Neuronal stem cell (in vitro differentiated cells): ENCODE data around the gene PKIB.

ENCODE experiments used
- DNase-seq: peaks from one replicate; pipeline ENCODE4 v3.0.0-alpha.2; 2013; ENCODE audit warnings: low spot score
- H2AFZ ChIP-seq: one replicate; pipeline ENCODE4 v1.6.1; 2013; ENCODE audit warnings: mild to moderate bottlenecking, low read length, inconsistent platforms
- H2AK5ac ChIP-seq: 2 replicates; pipeline ENCODE4 v1.6.1; 2013; ENCODE audit warnings: low read depth, mild to moderate bottlenecking, inconsistent platforms, low read length, moderate library complexity, mixed read lengths
- H2BK120ac ChIP-seq: 2 replicates; pipeline ENCODE4 v1.6.1; 2013; ENCODE audit warnings: low read depth, mild to moderate bottlenecking, inconsistent platforms, low read length, moderate library complexity, mixed read lengths
- H2BK12ac ChIP-seq: one replicate; pipeline ENCODE4 v1.6.1; 2013; ENCODE audit warnings: low read length, inconsistent platforms
- H2BK15ac ChIP-seq: 2 replicates; pipeline ENCODE4 v1.6.1; 2013; ENCODE audit warnings: mild to moderate bottlenecking, low read length, inconsistent platforms, mixed read lengths
- H2BK5ac ChIP-seq: one replicate; pipeline ENCODE4 v1.6.1; 2013; ENCODE audit warnings: inconsistent platforms, mild to moderate bottlenecking, low read length, moderate library complexity
- H3K14ac ChIP-seq: one replicate; pipeline ENCODE4 v1.6.1; 2013; ENCODE audit warnings: low read length, inconsistent platforms
- H3K18ac ChIP-seq: 2 replicates; pipeline ENCODE4 v1.6.1; 2013; ENCODE audit warnings: low read length, inconsistent platforms
- H3K23ac ChIP-seq: 2 replicates; pipeline ENCODE4 v1.6.1; 2013; ENCODE audit warnings: low read depth, mild to moderate bottlenecking, mixed read lengths, low read length, inconsistent platforms; ENCODE audit not compliant: poor library complexity
- H3K27ac ChIP-seq: replicated peaks from 3 replicates; pipeline ENCODE4 v1.5.1; 2013; ENCODE audit warnings: low read length, inconsistent platforms
- H3K27me3 ChIP-seq, 3 experiments: 2 replicates each; pipeline ENCODE4 v1.6.1; 2013; ENCODE audit warnings: low read length in 3 of 3, mild to moderate bottlenecking in 2 of 3, inconsistent platforms in 1 of 3, low read depth in 1 of 3, mixed read lengths in 1 of 3, moderate library complexity in 1 of 3; ENCODE audit not compliant: control insufficient read depth in 3 of 3, insufficient read depth in 3 of 3
- H3K36me3 ChIP-seq, 2 donors: replicated peaks in 1 of 2; 2 replicates each; pipeline ENCODE4 v1.6.1; 2013; ENCODE audit warnings: low read length in 2 of 2; ENCODE audit not compliant: control insufficient read depth in 2 of 2, insufficient read depth in 2 of 2
- H3K4ac ChIP-seq: 2 replicates; pipeline ENCODE4 v1.6.1; 2013; ENCODE audit warnings: inconsistent platforms, mild to moderate bottlenecking, low read length, moderate library complexity
- H3K4me1 ChIP-seq, 2 donors: 1 replicate in 1 of 2; 2 replicates in 1 of 2; pipeline ENCODE4 v1.6.1; 2013; ENCODE audit warnings: low read length in 2 of 2, low read depth in 1 of 2; ENCODE audit not compliant: control insufficient read depth in 2 of 2, insufficient read depth in 1 of 2
- H3K4me2 ChIP-seq: one replicate; pipeline ENCODE4 v1.6.1; 2013; ENCODE audit warnings: mild to moderate bottlenecking, low read length, inconsistent platforms; ENCODE audit not compliant: insufficient read depth, poor library complexity, severe bottlenecking
- H3K4me3 ChIP-seq, 2 donors: 2 replicates each; pipeline ENCODE4 v1.5.1; 2013; ENCODE audit warnings: low read length in 2 of 2, mild to moderate bottlenecking in 2 of 2, inconsistent platforms in 1 of 2, moderate library complexity in 1 of 2
- H3K79me1 ChIP-seq: one replicate; pipeline ENCODE4 v1.6.1; 2013; ENCODE audit warnings: low read depth, mild to moderate bottlenecking, inconsistent platforms, low read length, moderate library complexity
- H3K9ac ChIP-seq: one replicate; pipeline ENCODE4 v1.6.1; 2013; ENCODE audit warnings: mild to moderate bottlenecking, low read depth, low read length, inconsistent platforms; ENCODE audit not compliant: poor library complexity
- H3K9me3 ChIP-seq, 2 donors: replicated peaks in 1 of 2; 2 replicates each; pipeline versions ENCODE3 to v1.6.1; 2013; ENCODE audit warnings: low read length in 2 of 2, mild to moderate bottlenecking in 2 of 2, inconsistent platforms in 1 of 2, low read depth in 1 of 2, mixed read lengths in 1 of 2, moderate library complexity in 1 of 2; ENCODE audit not compliant: control insufficient read depth in 2 of 2, insufficient read depth in 1 of 2
- H4K8ac ChIP-seq: one replicate; pipeline ENCODE4 v1.6.1; 2013; ENCODE audit warnings: low read depth, mild to moderate bottlenecking, inconsistent platforms, low read length, moderate library complexity
- H4K91ac ChIP-seq: one replicate; pipeline ENCODE4 v1.6.1; 2013; ENCODE audit warnings: low read length, low read depth, mild to moderate bottlenecking, inconsistent platforms; ENCODE audit not compliant: poor library complexity
- WGBS, 2 donors: extraction: QIAGEN DNeasy Blood & Tissue Kit; methylation state at CpG; one replicate each; pipeline ENCODE4 v1.1.7; 2013; ENCODE audit warnings: missing lambda C conversion rate in 2 of 2, mixed read lengths in 1 of 2; ENCODE audit not compliant: insufficient read length in 2 of 2, insufficient replicate concordance in 1 of 2; ENCODE audit errors: extremely low coverage in 2 of 2; 5-methylcytosine and 5-hydroxymethylcytosine counted together

The PKIB gene

DNA sequence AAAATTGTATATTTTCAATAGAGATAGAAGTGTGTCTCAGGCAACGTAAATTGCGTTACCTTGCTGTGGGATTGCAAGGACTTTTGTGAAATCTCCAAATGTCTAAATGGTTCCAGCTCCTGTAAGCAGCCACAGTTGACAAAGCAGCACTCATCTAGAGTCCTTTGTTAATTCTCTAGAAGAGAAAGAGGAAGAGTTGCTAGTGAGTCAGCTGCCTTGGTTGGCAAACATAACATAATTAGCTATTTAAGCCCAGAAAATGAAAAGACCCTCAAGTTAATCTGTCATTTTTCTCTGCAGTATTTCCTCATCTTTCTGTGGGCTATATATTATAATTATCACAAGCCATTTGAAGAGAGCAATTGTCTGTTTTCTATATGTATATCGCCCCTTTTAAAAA, 102.9 kb downstream of the PKIB start:
- H3K4ac ChIP-seq, result no peak overlapping the region
- no peak overlapping the region for H2AK5ac ChIP-seq
- H3K4me2 ChIP-seq, result no peak overlapping the region
- no peaks in the 10 kb centered on the region for H3K36me3 ChIP-seq
- no peak overlapping the region for H3K23ac ChIP-seq
- H4K91ac ChIP-seq, result no peak overlapping the region
- H2BK15ac ChIP-seq, result no peak overlapping the region
- no peak overlapping the region for H3K14ac ChIP-seq
- H4K8ac ChIP-seq, result no peak overlapping the region
- H3K27me3 ChIP-seq, result no peaks in the 10 kb centered on the region
- no peak overlapping the region for H2BK5ac ChIP-seq
- no peak overlapping the region for H3K4me3 ChIP-seq
- H2BK120ac ChIP-seq, result no peak overlapping the region
- H2AFZ ChIP-seq, result peak overlapping the region; percentile 46
- H3K9me3 ChIP-seq, result no peaks in the 10 kb centered on the region
- H3K79me1 ChIP-seq, result no peaks in the 10 kb centered on the region
- no peak for DNase-seq
- no peak overlapping the region for H3K18ac ChIP-seq
- H3K9ac ChIP-seq, result no peak overlapping the region
- no peak overlapping the region for H3K27ac ChIP-seq
- no peak overlapping the region for H2BK12ac ChIP-seq
- H3K4me1 ChIP-seq, result peaks cover 3 to 8% of the 10 kb centered on the region in 2 donors
- no CpG with 5 or more reads among the region's 3 CpGs for WGBS, 2 donors

GRCh38 chr6:122714059-122714458, 103.9 kb downstream of the PKIB start:
- no peak for DNase-seq

GRCh38 chr6:122715725-122716124, 105.5 kb downstream of the PKIB start:
- Histone ChIP-seq H3K36me3 (no peaks in the 10 kb centered on the region), H4K8ac (no peak overlapping the region), H3K14ac (no peak overlapping the region), H3K23ac (no peak overlapping the region), H2BK5ac (no peak overlapping the region), H2BK120ac (no peak overlapping the region), H3K79me1 (no peaks in the 10 kb centered on the region), H3K4me2 (no peak overlapping the region), H2BK12ac (no peak overlapping the region), H3K27ac (no peak overlapping the region), H2AFZ (no peak overlapping the region), H3K9me3 (no peaks in the 10 kb centered on the region), H3K4ac (no peak overlapping the region), H4K91ac (no peak overlapping the region), H2BK15ac (no peak overlapping the region), H3K4me3 (no peak overlapping the region), H3K27me3 (no peaks in the 10 kb centered on the region), H3K9ac (no peak overlapping the region), H2AK5ac (no peak overlapping the region), H3K4me1 (peaks cover 3 to 8% of the 10 kb centered on the region in 2 donors), H3K18ac (no peak overlapping the region)
- WGBS, 2 donors, result no CpG with 5 or more reads among the region's 2 CpGs
- DNase-seq, result no peak

More at GRCh38 chr6:122714059-122714458, 103.9 kb downstream of the PKIB start:
- H3K14ac ChIP-seq, result no peak overlapping the region
- no peaks in the 10 kb centered on the region for H3K36me3 ChIP-seq
- no peak overlapping the region for H2BK120ac ChIP-seq
- no peak overlapping the region for H3K9ac ChIP-seq
- no peak overlapping the region for H2AK5ac ChIP-seq
- no peak overlapping the region for H3K18ac ChIP-seq
- H2BK15ac ChIP-seq, result no peak overlapping the region
- no peak overlapping the region for H3K4me3 ChIP-seq
- no peaks in the 10 kb centered on the region for H3K27me3 ChIP-seq
- H3K27ac ChIP-seq, result peak overlapping the region; percentile 32
- no peak overlapping the region for H2AFZ ChIP-seq
- peaks cover 3 to 8% of the 10 kb centered on the region in 2 donors for H3K4me1 ChIP-seq
- no CpG with 5 or more reads among the region's 5 CpGs for WGBS, 2 donors
- H2BK12ac ChIP-seq, result no peak overlapping the region
- no peaks in the 10 kb centered on the region for H3K79me1 ChIP-seq
- H3K4me2 ChIP-seq, result no peak overlapping the region
- no peaks in the 10 kb centered on the region for H3K9me3 ChIP-seq
- no peak overlapping the region for H4K91ac ChIP-seq
- H3K4ac ChIP-seq, result no peak overlapping the region
- H3K23ac ChIP-seq, result no peak overlapping the region
- no peak overlapping the region for H4K8ac ChIP-seq
- H2BK5ac ChIP-seq, result no peak overlapping the region

GRCh38 chr6:122717350-122717749, 107.1 kb downstream of the PKIB start:
- H3K4me2 ChIP-seq, result no peak overlapping the region
- H3K18ac ChIP-seq, result no peak overlapping the region
- H3K14ac ChIP-seq, result no peak overlapping the region
- no peak overlapping the region for H4K8ac ChIP-seq
- H2BK15ac ChIP-seq, result no peak overlapping the region
- H3K27me3 ChIP-seq, result no peaks in the 10 kb centered on the region
- peak overlapping the region; percentile 79 for H3K27ac ChIP-seq
- H3K79me1 ChIP-seq, result no peaks in the 10 kb centered on the region
- H3K23ac ChIP-seq, result no peak overlapping the region
- H3K4me3 ChIP-seq, result peak overlapping the region in 1 of 2 donors; percentile 1
- H3K4ac ChIP-seq, result no peak overlapping the region
- H3K9ac ChIP-seq, result no peak overlapping the region
- WGBS, 2 donors, result no CpG with 5 or more reads among the region's 2 CpGs
- no peak overlapping the region for H2BK120ac ChIP-seq
- no peak overlapping the region for H2BK12ac ChIP-seq
- no peaks in the 10 kb centered on the region for H3K9me3 ChIP-seq
- H2BK5ac ChIP-seq, result no peak overlapping the region
- H3K36me3 ChIP-seq, result no peaks in the 10 kb centered on the region
- H2AK5ac ChIP-seq, result no peak overlapping the region
- H2AFZ ChIP-seq, result peak overlapping the region; percentile 70
- peak; percentile 48 for DNase-seq
- peaks cover 3 to 8% of the 10 kb centered on the region in 2 donors for H3K4me1 ChIP-seq
- no peak overlapping the region for H4K91ac ChIP-seq
